Heart right ventricle (tissue), 16 donors: ENCODE data around the gene CHCHD3. TPM values are rescaled to one million over a fixed set of nuclear protein-coding genes. Genes with fewer than 3 reads are reported as not detected.

Source experiments
- ATAC-seq, 8 donors: fragments of 200-7000 bp; cut with Tn5 transposase; one replicate each; pipeline ENCODE4 v1.9.1; 2020; ENCODE audit warnings: mild to moderate bottlenecking in 8 of 8, moderate library complexity in 8 of 8, moderate number of reproducible peaks in 1 of 8
- DNase-seq, 2 donors: peaks; one replicate each; pipeline ENCODE4 v3.0.0-alpha.2; 2020
- H3K27ac ChIP-seq, 10 donors: fragments of 200-600 bp; sonication (generic) in 2 of 10; one replicate each; pipeline versions ENCODE4 v1.5.0 to v1.8.0; 2020 to 2022; ENCODE audit warnings: mild to moderate bottlenecking in 3 of 10
- H3K27me3 ChIP-seq, 7 donors: fragments of 200-600 bp; one replicate each; pipeline ENCODE4 v1.8.0; 2021 to 2022; ENCODE audit warnings: mild to moderate bottlenecking in 2 of 7
- H3K36me3 ChIP-seq, 9 donors: fragments of 200-600 bp; sonication (generic) in 1 of 9; one replicate each; pipeline versions ENCODE4 v1.5.0 to v1.8.0; 2020 to 2022; ENCODE audit warnings: mild to moderate bottlenecking in 2 of 9
- H3K4me1 ChIP-seq, 9 donors: fragments of 200-600 bp; sonication (generic) in 1 of 9; one replicate each; pipeline versions ENCODE4 v1.5.0 to v1.8.0; 2020 to 2022; ENCODE audit warnings: mild to moderate bottlenecking in 4 of 9
- H3K4me3 ChIP-seq, 10 donors: fragments of 200-600 bp; sonication (generic) in 2 of 10; one replicate each; pipeline versions ENCODE4 v1.5.0 to v1.8.0; 2020 to 2022; ENCODE audit warnings: mild to moderate bottlenecking in 7 of 10, moderate library complexity in 2 of 10
- H3K9me3 ChIP-seq, 11 donors: fragments of 200-600 bp in 10 of 11; sonication (generic) in 2 of 11; one replicate each; pipeline versions ENCODE4 v1.5.0 to v1.8.0; 2013 to 2022; ENCODE audit warnings: mild to moderate bottlenecking in 2 of 11, control low read depth in 1 of 11, moderate library complexity in 1 of 11
- CTCF ChIP-seq, 9 donors: fragments of 200-600 bp; sonication (generic) in 2 of 9; IDR thresholded peaks; one replicate each; pipeline versions ENCODE4 v1.5.0 to v1.8.0; 2021 to 2022; ENCODE audit warnings: antibody characterized with exemption in 9 of 9, mild to moderate bottlenecking in 5 of 9, moderate library complexity in 1 of 9
- WGBS, 2 donors: extraction: QIAGEN DNeasy Blood & Tissue Kit; methylation state at CpG; one replicate each; pipeline ENCODE4 v1.1.7; 2013; ENCODE audit warnings: inconsistent platforms in 1 of 2; 5-methylcytosine and 5-hydroxymethylcytosine counted together
- intact Hi-C, 10 donors: fragments of 100-400 bp; cut with DNase I; formaldehyde crosslinking; loops; one replicate each; pipeline versions ENCODE4 v1.11.1 to v1.14.2; 2022
- polyA plus RNA-seq, 2 donors: library from polyadenylated mRNA; stranded (reverse); fragments of 200-250 nt; gene quantifications; one replicate each; pipeline ENCODE4 v1.2.3, GENCODE V29; 2013
- total RNA-seq, 10 donors: library from RNA; stranded (reverse); fragmentation: NEBNext Ultra II Directional in 3 of 10; extraction: Animal tissue kit (Norgen Biotek cat#: 25700) in 3 of 10; gene quantifications; one replicate each; pipeline versions ENCODE4 v1.2.1 to v1.2.4, GENCODE V29; 2021 to 2023
- donor health status: Arrhythmogenic right ventricular cardiomyopathy.
- donor health status: ischemic (EF 13 %, LVEDD 7.1; RV severe dilation, severe dysfunction).
- donor health status: healthy with polysubstance abuse.
- donor health status: DM: no; HTN: yes; CAD: no.
- donor health status: DM: no; HTN: no; CAD: no.
- donor health status: ischemic (EF 25% LVEDD 6.9; RV normal size, moderate dysfunction).
- donor health status: ischemic (EF 25% LVEDD 5.7; RV mildly dilated, moderate dysfunction).
- donor health status: healthy.
- donor health status: DM: yes; HTN: yes; CAD: no.
- donor health status: Ischemic cardiomyopathy.
- donor health status: ischemic (EF 35%, LVEDD 5.7; RV mildly dilated, moderate dysfunction).
- donor health status: nonischemic (EF 11% LVEDD 7.7; RV severe dilation, severe dysfunction).
- donor health status: DM: yes; HTN: yes; CAD: no.
- donor health status: PGD.
- donor health status: ischemic (EF 29% LVEDD 5.4; RV normal size, mild dysfunction).
- donor health status: nonischemic (EF 23%, LVEDD 6.1; RV moderate dilation, normal function).

Gene CHCHD3
- total and polyA plus RNA-seq, 12 donors: 42.6 to 215 (median 185) TPM

GRCh38 chr7:132855901-132856300 lies 226.0 kb downstream of the CHCHD3 start:
- peaks cover 0 to 6% (median 0%) of the 10 kb centered on the region in 9 donors for H3K4me1 ChIP-seq
- no peaks in the 10 kb centered on the region for H3K36me3 ChIP-seq
- no peak for TF ChIP-seq CTCF (IDR thresholded peaks at IDR 0.05)
- intact Hi-C loops: no loop called here
- 92 to 94% methylated on average over 2 of the region's 2 CpGs for WGBS, 2 donors
- H3K27ac ChIP-seq: no peak overlapping the region
- no peak overlapping the region for H3K4me3 ChIP-seq
- no peaks in the 10 kb centered on the region for H3K27me3 ChIP-seq
- ATAC-seq: no peak
- H3K9me3 ChIP-seq: no peaks in the 10 kb centered on the region
- no peak for DNase-seq

- Histone ChIP-seq H3K4me3 (no peak overlapping the region), H3K9me3 (no peaks in the 10 kb centered on the region), H3K36me3 (no peaks in the 10 kb centered on the region), H3K27ac (no peak overlapping the region), H3K4me1 (peaks cover 0 to 3% (median 0%) of the 10 kb centered on the region in 9 donors), H3K27me3 (no peaks in the 10 kb centered on the region)
- intact Hi-C loops: no loop called here
- no peak for TF ChIP-seq CTCF (IDR thresholded peaks at IDR 0.05)
- ATAC-seq: no peak
- 98 to 100% methylated on average over 1 of the region's 1 CpG for WGBS, 2 donors
- no peak for DNase-seq
These were observed 227.7 kb downstream of the CHCHD3 start for GRCh38 chr7:132854238-132854637.

- H3K4me3 ChIP-seq: no peak overlapping the region
- H3K27ac ChIP-seq: no peak overlapping the region
- no peaks in the 10 kb centered on the region for H3K27me3 ChIP-seq
- peaks cover 0 to 10% (median 0%) of the 10 kb centered on the region in 9 donors for H3K4me1 ChIP-seq
- no peaks in the 10 kb centered on the region for H3K9me3 ChIP-seq
- WGBS, 2 donors: 71 to 77% methylated on average over 7 of the region's 7 CpGs
- TF ChIP-seq CTCF (IDR thresholded peaks at IDR 0.05): no peak
- ATAC-seq: no peak
- intact Hi-C loops: no loop called here
- DNase-seq: no peak
- H3K36me3 ChIP-seq: no peaks in the 10 kb centered on the region
These were observed 234.5 kb downstream of the CHCHD3 start for GRCh38 chr7:132847376-132847775.

GRCh38 chr7:132846086-132846485 lies 235.8 kb downstream of the CHCHD3 start:
- Histone ChIP-seq H3K27ac (no peak overlapping the region), H3K9me3 (no peaks in the 10 kb centered on the region), H3K36me3 (no peaks in the 10 kb centered on the region), H3K4me3 (no peak overlapping the region), H3K4me1 (peaks cover 0 to 10% (median 0%) of the 10 kb centered on the region in 9 donors), H3K27me3 (no peaks in the 10 kb centered on the region)
- intact Hi-C loops: no loop called here
- DNase-seq: peak in 1 of 2 donors; percentile 9
- 67 to 82% methylated on average over 3 of the region's 3 CpGs for whole genome bisulfite sequencing, 2 donors
- ATAC-seq: peak in 7 of 8 donors; percentile 55 to 94 (median 86)
- TF ChIP-seq CTCF (IDR thresholded peaks at IDR 0.05): no peak
